K562 (cell line): ENCODE measurements around the gene ANO7. TPM values are rescaled to one million over a fixed set of nuclear protein-coding genes. Genes with fewer than 3 reads are reported as not detected.

Experiments used
- ATAC-seq: fragments of 200-7000 bp; cut with Tn5 transposase; 3 replicates; pipeline ENCODE4 v1.9.1; 2020; ENCODE audit warnings: moderate library complexity
- BruUV-seq: library from RNA; stranded (reverse); fragments of 400-500 nt; replicated peaks from 2 replicates; lab custom pipeline; 2021; lab: Mats Ljungman, UMichigan
- CTCF ChIA-PET: fragments of 300-600 bp; formaldehyde crosslinking; extraction: SDS; loops from one replicate; lab custom pipeline; 2021; ENCODE audit warnings: low intra/inter-chr PET ratio; lab: Yijun Ruan, JAX
- POLR2A ChIA-PET: fragments of 300-600, 350-650 bp; sonication (Branson Sonifier 250); formaldehyde crosslinking; extraction: SDS; loops from one replicate; lab custom pipeline; 2021; ENCODE audit warnings: antibody characterized with exemption, inconsistent platforms; lab: Yijun Ruan, JAX
- DNase-seq, 4 experiments: peaks; one replicate each; pipeline versions ENCODE4 v3.0.0 to v3.0.0-alpha.2; 2011 to 2018; ENCODE audit warnings: low spot score in 3 of 4, mixed read lengths in 3 of 4; ENCODE audit errors: extremely low read depth in 1 of 4
- FAIRE-seq: peaks from 2 replicates; lab custom pipeline; 2011; peaks lifted over from hg19 to GRCh38; lab: Jason Lieb, UNC
- H2AFZ ChIP-seq: 2 replicates; pipeline ENCODE4 v1.6.0; 2011; ENCODE audit warnings: low read depth, low read length, control low read depth, inconsistent platforms
- H3K27ac ChIP-seq: fragments of 200-600 bp; 3 replicates; pipeline ENCODE4 v1.8.0; 2011; ENCODE audit warnings: low read depth, mild to moderate bottlenecking, control low read depth, inconsistent platforms, low read length, moderate library complexity, mixed read lengths; ENCODE audit errors: extremely low read depth
- H3K27me3 ChIP-seq, 2 experiments: fragments of 300-600 bp in 1 of 2; 2 replicates in 1 of 2; 3 replicates in 1 of 2; pipeline versions ENCODE4 v1.6.0 to v1.8.0; 2011; ENCODE audit warnings: inconsistent platforms in 2 of 2, low read length in 2 of 2, mild to moderate bottlenecking in 1 of 2, mixed read lengths in 1 of 2, moderate library complexity in 1 of 2; ENCODE audit not compliant: control insufficient read depth in 2 of 2, insufficient read depth in 2 of 2
- H3K36me3 ChIP-seq: fragments of 300-600 bp; 3 replicates; pipeline ENCODE4 v1.8.0; 2011; ENCODE audit warnings: mild to moderate bottlenecking, low read length, inconsistent platforms; ENCODE audit not compliant: control insufficient read depth, insufficient read depth
- H3K4me1 ChIP-seq, 2 experiments: fragments of 200-600 bp in 1 of 2; replicated peaks in 1 of 2; 2 replicates in 1 of 2; 3 replicates in 1 of 2; pipeline versions ENCODE4 v1.5.1 to v1.8.0; 2011; ENCODE audit warnings: inconsistent platforms in 2 of 2, low read length in 2 of 2, mild to moderate bottlenecking in 1 of 2, mixed read lengths in 1 of 2, moderate library complexity in 1 of 2; ENCODE audit not compliant: control insufficient read depth in 2 of 2, insufficient read depth in 2 of 2
- H3K4me2 ChIP-seq: 2 replicates; pipeline ENCODE4 v1.6.1; 2011; ENCODE audit warnings: low read length, control low read depth, inconsistent platforms, mixed read lengths; ENCODE audit not compliant: insufficient read depth
- H3K4me3 ChIP-seq: fragments of 200-600 bp; sonication (generic), shearing (Covaris generic); 2 replicates; pipeline ENCODE4 v1.5.1; 2016; ENCODE audit warnings: control low read depth, inconsistent platforms
- H3K79me2 ChIP-seq: fragments of 200-600 bp; 3 replicates; pipeline ENCODE4 v1.8.0; 2011; ENCODE audit warnings: low read length, inconsistent platforms; ENCODE audit not compliant: control insufficient read depth, insufficient read depth
- H3K9ac ChIP-seq, 2 experiments: 2 replicates each; pipeline versions ENCODE4 v1.6.0 to v1.6.1; 2011; ENCODE audit warnings: low read depth in 2 of 2, low read length in 2 of 2, control low read depth in 1 of 2, inconsistent platforms in 1 of 2, mild to moderate bottlenecking in 1 of 2, mixed read lengths in 1 of 2; ENCODE audit not compliant: insufficient read depth in 1 of 2
- H3K9me1 ChIP-seq: one replicate; pipeline ENCODE4 v1.6.0; 2011; ENCODE audit warnings: inconsistent platforms, mild to moderate bottlenecking, low read length, moderate library complexity; ENCODE audit not compliant: control insufficient read depth, insufficient read depth
- H3K9me3 ChIP-seq: replicated peaks from 2 replicates; pipeline ENCODE4 v1.5.1; 2011; ENCODE audit warnings: low read depth, low read length, inconsistent platforms; ENCODE audit not compliant: control insufficient read depth, insufficient read depth
- H4K20me1 ChIP-seq: replicated peaks from 2 replicates; pipeline ENCODE4 v1.6.1; 2011; ENCODE audit warnings: low read length, inconsistent platforms, mixed read lengths; ENCODE audit not compliant: control insufficient read depth, insufficient read depth
- ASH1L ChIP-seq: fragments of 450-650 bp; IDR thresholded peaks from 2 replicates; pipeline ENCODE4 v1.6.1; 2018; ENCODE audit warnings: borderline replicate concordance, mild to moderate bottlenecking, low read depth; ENCODE audit not compliant: partially characterized antibody
- EP400 ChIP-seq: fragments of 450-650 bp; IDR thresholded peaks from 2 replicates; pipeline ENCODE4 v1.6.1; 2017; ENCODE audit warnings: antibody characterized with exemption, mild to moderate bottlenecking, moderate library complexity
- POLR2G ChIP-seq: fragments of 200-400 bp; formaldehyde crosslinking; IDR thresholded peaks from 2 replicates; pipeline ENCODE4 v1.6.1; 2017; ENCODE audit warnings: low read depth, mild to moderate bottlenecking, antibody characterized with exemption, low read length, moderate library complexity
- RBM15 ChIP-seq: fragments of 200-400 bp; formaldehyde crosslinking; IDR thresholded peaks from 2 replicates; pipeline ENCODE4 v1.6.1; 2018; ENCODE audit warnings: mild to moderate bottlenecking, low read length, moderate library complexity; ENCODE audit not compliant: insufficient read depth
- RBM22 ChIP-seq: fragments of 200-400 bp; formaldehyde crosslinking; IDR thresholded peaks from 2 replicates; pipeline ENCODE4 v1.6.1; 2018; ENCODE audit warnings: low read length, low read depth; ENCODE audit not compliant: poor library complexity, severe bottlenecking
- WGBS: fragments of 100-300 bp; shearing (Covaris generic); methylation state at CpG from one replicate; pipeline ENCODE4 v1.1.6; 2016; ENCODE audit warnings: low coverage, mixed read lengths; ENCODE audit not compliant: insufficient coverage; ENCODE audit errors: missing lambda C conversion rate; 5-methylcytosine and 5-hydroxymethylcytosine counted together
- in situ Hi-C: fragments of 300-500 bp; cut with MboI; formaldehyde crosslinking; loops from 4 replicates; pipeline ENCODE4 v1.15.0; 2018; ENCODE audit warnings: inconsistent platforms, mixed read lengths
- intact Hi-C: fragments of 100-400 bp; cut with micrococcal nuclease; formaldehyde crosslinking; loops from 2 replicates; pipeline ENCODE4 v1.14.2; 2022
- polyA plus RNA-seq, 8 experiments: library from polyadenylated mRNA; depleted of rRNA in 4 of 8; stranded (reverse) in 5 of 8; unstranded in 3 of 8; fragments of >200 nt; fragmentation: Nextera tagmentation in 2 of 8; fragmentation: Illumina TruSeq in 1 of 8; extraction: Ambion mirVana in 2 of 8; extraction: Trizol in 1 of 8; gene quantifications; 2 replicates each; pipeline versions ENCODE4 v1.2.1 to v1.2.3, GENCODE V29; 2011 to 2014; ENCODE audit warnings: inconsistent platforms in 1 of 8, missing spikeins in 1 of 8
- total RNA-seq, 7 experiments: library from RNA; depleted of rRNA in 6 of 7; stranded (reverse); fragments of >200 nt in 6 of 7; fragmentation: Illumina TruSeq in 2 of 7; extraction: Trizol in 2 of 7; gene quantifications; 2 replicates each; pipeline versions ENCODE4 v1.2.1 to v1.2.3, GENCODE V29; 2011 to 2021; ENCODE audit warnings: low replicate concordance in 1 of 7
- TF ChIP-seq, protein P1 (sequence below): fragments of 250-450 bp; sonication (Bioruptor Pico); IDR thresholded peaks from 2 replicates; pipeline ENCODE4 v1.8.0; 2022; ENCODE audit warnings: inconsistent platforms
- TF ChIP-seq, protein P2 (sequence below), 3 experiments: fragments of 200-800 bp in 1 of 3; sonication (Bioruptor generic) in 1 of 3; sonication (generic) in 1 of 3; formaldehyde crosslinking in 1 of 3; IDR thresholded peaks; 2 replicates each; pipeline versions ENCODE4 v1.6.1 to v1.8.0; 2016 to 2022; ENCODE audit warnings: mild to moderate bottlenecking in 2 of 3, missing compliant biosample characterization in 2 of 3, missing genetic modification characterization in 2 of 3, missing genetic modification reagents in 1 of 3

The ANO7 gene
- total and polyA plus RNA-seq, 9 of the 15 experiments (the other 6 are each of a cell fraction or from before 2014, with no cell fraction given) = 0.28 to 5.1 (median 1.1) TPM

DNA sequence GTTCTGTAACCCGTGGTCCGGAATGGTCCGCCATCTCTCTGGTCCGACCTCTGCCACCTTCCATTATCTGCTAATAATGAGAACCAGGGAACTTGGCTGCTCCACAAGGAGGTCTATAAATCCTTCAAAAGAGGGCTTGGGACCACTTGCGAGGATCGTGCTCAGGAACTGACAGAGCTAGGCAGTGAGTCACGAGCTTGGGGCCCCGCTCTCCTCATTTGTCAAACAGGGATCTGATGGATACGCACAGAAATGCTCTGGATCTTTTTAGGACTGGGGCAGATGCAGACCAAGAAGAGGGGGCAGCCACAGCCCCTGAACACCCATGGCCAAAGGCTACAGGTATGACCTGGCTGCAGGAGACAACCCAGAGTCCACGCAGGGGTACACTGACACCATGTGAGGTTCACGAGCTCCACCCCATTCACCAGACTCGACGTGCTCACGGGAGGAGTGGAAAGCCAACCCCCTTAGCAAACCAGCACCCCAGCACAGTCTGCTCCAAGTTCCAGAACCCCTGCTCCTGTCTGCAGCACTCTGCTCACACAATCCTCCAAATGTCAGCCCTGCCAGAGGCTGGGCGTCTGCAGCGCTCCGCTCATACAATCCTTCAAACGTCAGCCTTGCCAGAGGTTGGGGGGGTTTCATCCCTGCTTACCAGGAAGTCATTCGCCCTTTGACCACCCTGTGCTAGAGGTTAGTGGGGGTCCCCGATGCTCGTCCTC is 45.8 kb downstream of the ANO7 start:
- intact Hi-C loops (no loop called here), in situ Hi-C loops (no loop called here)
- no peak for TF ChIP-seq RBM15
- TF ChIP-seq, protein P1, sequence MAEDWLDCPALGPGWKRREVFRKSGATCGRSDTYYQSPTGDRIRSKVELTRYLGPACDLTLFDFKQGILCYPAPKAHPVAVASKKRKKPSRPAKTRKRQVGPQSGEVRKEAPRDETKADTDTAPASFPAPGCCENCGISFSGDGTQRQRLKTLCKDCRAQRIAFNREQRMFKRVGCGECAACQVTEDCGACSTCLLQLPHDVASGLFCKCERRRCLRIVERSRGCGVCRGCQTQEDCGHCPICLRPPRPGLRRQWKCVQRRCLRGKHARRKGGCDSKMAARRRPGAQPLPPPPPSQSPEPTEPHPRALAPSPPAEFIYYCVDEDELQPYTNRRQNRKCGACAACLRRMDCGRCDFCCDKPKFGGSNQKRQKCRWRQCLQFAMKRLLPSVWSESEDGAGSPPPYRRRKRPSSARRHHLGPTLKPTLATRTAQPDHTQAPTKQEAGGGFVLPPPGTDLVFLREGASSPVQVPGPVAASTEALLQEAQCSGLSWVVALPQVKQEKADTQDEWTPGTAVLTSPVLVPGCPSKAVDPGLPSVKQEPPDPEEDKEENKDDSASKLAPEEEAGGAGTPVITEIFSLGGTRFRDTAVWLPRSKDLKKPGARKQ (CRISPR knock-in tag) = no peak
- TF ChIP-seq POLR2G = peak; percentile 23; the same call in 1 of the 2 replicates
- no peak for TF ChIP-seq EP400
- peak; percentile 41 for TF ChIP-seq RBM22
- no peak for TF ChIP-seq ASH1L
- TF ChIP-seq, protein P2, sequence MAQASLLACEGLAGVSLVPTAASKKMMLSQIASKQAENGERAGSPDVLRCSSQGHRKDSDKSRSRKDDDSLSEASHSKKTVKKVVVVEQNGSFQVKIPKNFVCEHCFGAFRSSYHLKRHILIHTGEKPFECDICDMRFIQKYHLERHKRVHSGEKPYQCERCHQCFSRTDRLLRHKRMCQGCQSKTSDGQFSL (CRISPR knock-in tag; IDR thresholded peaks at IDR 0.05) = no peak
- TF ChIP-seq, protein P2 (tag; IDR thresholded peaks at IDR 0.05) = no peak
- Histone ChIP-seq H3K36me3 (peaks cover 86% of the 10 kb centered on the region; the same call in 2 of the 3 replicates), H3K27me3 (no peaks in the 10 kb centered on the region), H3K27ac (no peak overlapping the region), H3K9ac (no peak overlapping the region), H2AFZ (no peak overlapping the region), H3K9me1 (no peaks in the 10 kb centered on the region), H3K9me3 (no peaks in the 10 kb centered on the region), H3K4me2 (no peak overlapping the region), H4K20me1 (no peaks in the 10 kb centered on the region), H3K4me1 (peaks cover 0 to 2% of the 10 kb centered on the region in 2 experiments; a peak in 1 of 5 replicates), H3K4me3 (no peak overlapping the region), H3K79me2 (no peaks in the 10 kb centered on the region)
- 90% methylated on average over 20 of the region's 21 CpGs for WGBS
- ChIA-PET POLR2A (interaction anchor here (0.6 to 1.2 kb wide), 3 partner anchors 9 to 185 kb away, joined by 3 to 7 read pairs (median 3); no protein-coding TSS in a partner anchor), CTCF (no interaction called here)
- DNase-seq (no peak), FAIRE-seq (no peak), ATAC-seq (no peak)
- no TSS peak for BruUV-seq
